ENCODE data around the gene DNASE1L3. TPM values are rescaled to one million over a fixed set of nuclear protein-coding genes. Genes with fewer than 3 reads are reported as not detected.

DNASE1L3 gene
- total and polyA plus RNA-seq, 2 of the 13 experiments (the other 11 are each of a cell fraction or from before 2014, with no cell fraction given), result 0.86 to 1.7 TPM

GRCh38 chr3:58237238-58237940 lies 26.6 kb upstream of the DNASE1L3 start, which contains the start of gene ABHD6 (continued):
- TF ChIP-seq DR1 (CRISPR knock-in tag; IDR thresholded peaks at IDR 0.05), result no peak
- TF ChIP-seq PATZ1 (CRISPR knock-in tag; IDR thresholded peaks at IDR 0.05), result peak; percentile 17; the same call in 1 of the 2 replicates
- no peak for TF ChIP-seq ZSCAN21 (CRISPR knock-in tag; IDR thresholded peaks at IDR 0.05; ENCODE audit: borderline replicate concordance)
- TF ChIP-seq ZNF354B (CRISPR knock-in tag; IDR thresholded peaks at IDR 0.05), result no peak
- peak; percentile 31; the same call in 1 of the 2 replicates for TF ChIP-seq ZNF703 (CRISPR knock-in tag; IDR thresholded peaks at IDR 0.05; ENCODE audit: borderline replicate concordance)
- TF ChIP-seq RCOR2 (CRISPR knock-in tag; IDR thresholded peaks at IDR 0.05), result no peak
- TF ChIP-seq SMARCC2 (IDR thresholded peaks at IDR 0.05), result no peak
- TF ChIP-seq REST (IDR thresholded peaks at IDR 0.05; ENCODE audit: borderline replicate concordance in 1 of 2, low read depth in 1 of 2, low read length in 2 of 2), result no peak
- no peak for TF ChIP-seq DRAP1 (CRISPR knock-in tag; IDR thresholded peaks at IDR 0.05)
- TF ChIP-seq ZNF737 (CRISPR knock-in tag; IDR thresholded peaks at IDR 0.05; ENCODE audit: borderline replicate concordance), result no peak
- no peak for TF ChIP-seq CREM (IDR thresholded peaks at IDR 0.05)
- no peak for TF ChIP-seq CREM (CRISPR knock-in tag; IDR thresholded peaks at IDR 0.05)
- no peak for TF ChIP-seq GPN1 (CRISPR knock-in tag; IDR thresholded peaks at IDR 0.05; ENCODE audit: borderline replicate concordance)
- TF ChIP-seq ZFYVE20 (CRISPR knock-in tag; IDR thresholded peaks at IDR 0.05; ENCODE audit: borderline replicate concordance, low read depth), result no peak
- peak; percentile 47 for TF ChIP-seq POLR2AphosphoS5 (IDR thresholded peaks at IDR 0.05; ENCODE audit: low read depth, low read length)
- TF ChIP-seq ZSCAN29 (CRISPR knock-in tag; conservative IDR thresholded peaks at IDR 0.05), result 0 out of 2 replicates have a peak, but pooled peaks have one; percentile 35
- peak; percentile 46 for TF ChIP-seq ZNF687 (CRISPR knock-in tag; IDR thresholded peaks at IDR 0.05)
- TF ChIP-seq KLF11 (CRISPR knock-in tag; IDR thresholded peaks at IDR 0.05), result 0 out of 2 replicates have a peak, but pooled peaks have one; percentile 6
- no peak for TF ChIP-seq AGO1 (IDR thresholded peaks at IDR 0.05; ENCODE audit: low read depth, low read length, poor library complexity, severe bottlenecking)
- no peak for TF ChIP-seq RBAK (CRISPR knock-in tag; IDR thresholded peaks at IDR 0.05)
